Right lobe of liver (tissue), 6 donors: ENCODE results near the gene BCL2L12. TPM values are rescaled to one million over a fixed set of nuclear protein-coding genes. Genes with fewer than 3 reads are reported as not detected.
A peak's percentile ranks its signal among the peaks of the same experiment; 100 is the strongest.
"Not testable (repeated sequence)": the region's sequence is repeated elsewhere in the genome, so short reads cannot be mapped to it uniquely, and the experiment has no call there.

Experiments
- ATAC-seq, 4 donors: fragments of 200-7000 bp; cut with Tn5 transposase; one replicate each; pipeline ENCODE4 v1.9.1; 2020; ENCODE audit warnings: mild to moderate bottlenecking in 4 of 4, moderate library complexity in 4 of 4
- DNase-seq, 3 donors: peaks; one replicate each; pipeline ENCODE4 v3.0.0-alpha.2; 2020
- H3K27ac ChIP-seq, 3 donors: fragments of 200-600 bp; one replicate each; pipeline ENCODE4 v1.8.0; 2022
- H3K27me3 ChIP-seq, 2 donors: fragments of 200-600 bp; one replicate each; pipeline ENCODE4 v1.8.0; 2022
- H3K36me3 ChIP-seq, 4 donors: fragments of 200-600 bp; sonication (generic) in 1 of 4; one replicate each; pipeline versions ENCODE4 v1.5.1 to v1.8.0; 2017 to 2022; ENCODE audit warnings: control low read depth in 1 of 4
- H3K4me1 ChIP-seq, 4 donors: fragments of 200-600 bp; sonication (generic) in 1 of 4; one replicate each; pipeline versions ENCODE4 v1.5.1 to v1.8.0; 2017 to 2022; ENCODE audit warnings: control low read depth in 1 of 4
- H3K4me3 ChIP-seq, 3 donors: fragments of 200-600 bp; one replicate each; pipeline ENCODE4 v1.8.0; 2022
- H3K9me3 ChIP-seq, 4 donors: fragments of 200-600 bp; sonication (generic) in 1 of 4; one replicate each; pipeline versions ENCODE4 v1.5.1 to v1.8.0; 2017 to 2022; ENCODE audit warnings: control low read depth in 1 of 4
- POLR2A ChIP-seq: fragments of 450-650 bp; IDR thresholded peaks from one replicate; pipeline ENCODE4 v1.6.1; 2017; ENCODE audit warnings: antibody characterized with exemption, mild to moderate bottlenecking
- WGBS: methylation state at CpG from one replicate; pipeline ENCODE4 v1.1.6; 2018; ENCODE audit warnings: low coverage, low lambda C conversion rate; ENCODE audit not compliant: insufficient coverage; ENCODE audit errors: missing lambda C conversion rate; 5-methylcytosine and 5-hydroxymethylcytosine counted together
- intact Hi-C, 2 donors: fragments of 100-400 bp; cut with DNase I; formaldehyde crosslinking; loops; one replicate each; pipeline versions ENCODE4 v1.11.2 to v1.14.1; 2022
- long read RNA-seq: library from polyadenylated mRNA; unstranded; transcript quantifications from one replicate; pipeline ENCODE4 v2.0.0, GENCODE V29; 2019
- total RNA-seq, 6 experiments: library from RNA; depleted of rRNA in 2 of 6; stranded (reverse); fragments of >200 nt in 2 of 6; fragmentation: NEBNext Ultra II Directional in 3 of 6; extraction: Animal tissue kit (Norgen Biotek cat#: 25700) in 3 of 6; gene quantifications; one replicate each; pipeline versions ENCODE4 v1.1.0 to v1.2.4, GENCODE V29; 2016 to 2023
- TF ChIP-seq, protein P1 (sequence below), 4 donors: fragments of 200-600 bp in 3 of 4; fragments of 450-650 bp in 1 of 4; IDR thresholded peaks; one replicate each; pipeline versions ENCODE4 v1.5.1 to v1.8.0; 2016 to 2022; ENCODE audit warnings: antibody characterized with exemption in 4 of 4, mild to moderate bottlenecking in 2 of 4
- donor health status: DM: no; HTN: yes; CAD: no.
- donor health status: DM: no; HTN: no; CAD: no.
- donor health status: DM: no; HTN: no; CAD: no.
- donor health status: DM: no; HTN: yes; CAD: no.
- donor health status: DM: no; HTN: yes; CAD: no.

Gene BCL2L12, protein sequence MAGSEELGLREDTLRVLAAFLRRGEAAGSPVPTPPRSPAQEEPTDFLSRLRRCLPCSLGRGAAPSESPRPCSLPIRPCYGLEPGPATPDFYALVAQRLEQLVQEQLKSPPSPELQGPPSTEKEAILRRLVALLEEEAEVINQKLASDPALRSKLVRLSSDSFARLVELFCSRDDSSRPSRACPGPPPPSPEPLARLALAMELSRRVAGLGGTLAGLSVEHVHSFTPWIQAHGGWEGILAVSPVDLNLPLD
- 10 to 100 TPM in 4 of 6 experiments, 1 to 10 TPM in 2; 4.5 to 11.6 (median 10.5) TPM for total RNA-seq
- long read RNA-seq, partial matches to known transcripts, result 1 of 5 reads
- long read RNA-seq, other reads (novel, unspliced or antisense), result 2 of 5 reads

DNA sequence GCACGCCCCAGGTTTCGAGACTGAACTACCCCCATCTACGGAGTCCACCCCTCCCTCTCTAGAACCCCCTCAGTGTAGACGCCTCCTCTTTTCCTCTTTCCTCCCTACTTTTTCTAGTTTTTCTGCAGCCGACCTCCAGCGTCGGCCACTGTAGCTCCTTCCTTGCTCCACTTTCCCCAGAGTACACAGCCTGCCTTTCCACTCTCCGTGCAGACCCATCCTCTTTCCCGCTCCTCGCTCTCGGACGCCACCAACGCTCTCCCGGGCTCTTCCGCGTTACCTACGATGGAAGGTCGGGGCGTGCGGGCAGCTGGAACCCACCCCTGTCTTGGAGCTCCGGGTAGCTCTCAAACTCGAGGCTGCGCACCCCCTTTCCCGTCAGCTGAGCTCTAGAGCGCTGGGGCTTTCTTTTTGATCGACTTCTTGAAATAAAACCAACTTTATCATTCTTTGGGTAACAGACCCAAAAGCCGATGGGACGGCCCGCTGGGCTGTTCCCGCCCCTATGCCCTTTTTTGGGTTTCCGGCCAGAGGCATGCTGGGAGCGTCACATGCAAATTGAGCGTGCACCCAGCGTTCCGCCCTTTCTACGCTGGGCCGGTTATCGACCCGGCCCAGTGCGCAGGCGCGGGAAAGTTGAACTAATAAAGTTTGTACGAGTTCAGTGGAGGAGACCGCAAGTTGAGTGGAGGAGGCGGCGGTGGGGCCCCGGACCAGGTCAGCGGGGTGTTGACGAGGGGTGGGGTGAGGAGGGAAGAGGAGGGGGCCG, at the start of gene BCL2L12, which contains the start of gene IRF3:
Gene BCL2L12 (plus strand): TSS at position 583 of the 769 bp plus-strand sequence. CDS start 760 bp downstream, outside the sequence.
Gene IRF3 (minus strand): TSS at position 507 of the 769 bp plus-strand sequence. CDS start 1,019 bp downstream, outside the sequence.
- TF ChIP-seq POLR2A, result peak; percentile 80
- TF ChIP-seq, protein P1, sequence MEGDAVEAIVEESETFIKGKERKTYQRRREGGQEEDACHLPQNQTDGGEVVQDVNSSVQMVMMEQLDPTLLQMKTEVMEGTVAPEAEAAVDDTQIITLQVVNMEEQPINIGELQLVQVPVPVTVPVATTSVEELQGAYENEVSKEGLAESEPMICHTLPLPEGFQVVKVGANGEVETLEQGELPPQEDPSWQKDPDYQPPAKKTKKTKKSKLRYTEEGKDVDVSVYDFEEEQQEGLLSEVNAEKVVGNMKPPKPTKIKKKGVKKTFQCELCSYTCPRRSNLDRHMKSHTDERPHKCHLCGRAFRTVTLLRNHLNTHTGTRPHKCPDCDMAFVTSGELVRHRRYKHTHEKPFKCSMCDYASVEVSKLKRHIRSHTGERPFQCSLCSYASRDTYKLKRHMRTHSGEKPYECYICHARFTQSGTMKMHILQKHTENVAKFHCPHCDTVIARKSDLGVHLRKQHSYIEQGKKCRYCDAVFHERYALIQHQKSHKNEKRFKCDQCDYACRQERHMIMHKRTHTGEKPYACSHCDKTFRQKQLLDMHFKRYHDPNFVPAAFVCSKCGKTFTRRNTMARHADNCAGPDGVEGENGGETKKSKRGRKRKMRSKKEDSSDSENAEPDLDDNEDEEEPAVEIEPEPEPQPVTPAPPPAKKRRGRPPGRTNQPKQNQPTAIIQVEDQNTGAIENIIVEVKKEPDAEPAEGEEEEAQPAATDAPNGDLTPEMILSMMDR (IDR thresholded peaks at IDR 0.05), result no peak
- intact Hi-C loops, result loop anchor here in 1 of 2 donors (10.0 kb wide), 1 partner anchor 71 kb away; the partner anchor contains the start of gene PRR12
- Histone ChIP-seq H3K9me3 (no peaks in the 10 kb centered on the region), H3K4me3 (peak within 1 kb of the TSS; percentile 59 to 79 (median 68)), H3K27ac (peak within 1 kb of the TSS; percentile 54 to 82 (median 67)), H3K27me3 (no peaks in the 10 kb centered on the region), H3K36me3 (peaks cover 0 to 16% (median 7%) of the 10 kb centered on the region in 4 donors), H3K4me1 (peaks cover 0 to 14% (median 5%) of the 10 kb centered on the region in 4 donors)
- WGBS, result under 1% methylated on average over 50 of the region's 50 CpGs
- DNase-seq, result peak; percentile 98 to 99 (median 98)
- ATAC-seq, result peak; percentile 82 to 90 (median 84)

DNA sequence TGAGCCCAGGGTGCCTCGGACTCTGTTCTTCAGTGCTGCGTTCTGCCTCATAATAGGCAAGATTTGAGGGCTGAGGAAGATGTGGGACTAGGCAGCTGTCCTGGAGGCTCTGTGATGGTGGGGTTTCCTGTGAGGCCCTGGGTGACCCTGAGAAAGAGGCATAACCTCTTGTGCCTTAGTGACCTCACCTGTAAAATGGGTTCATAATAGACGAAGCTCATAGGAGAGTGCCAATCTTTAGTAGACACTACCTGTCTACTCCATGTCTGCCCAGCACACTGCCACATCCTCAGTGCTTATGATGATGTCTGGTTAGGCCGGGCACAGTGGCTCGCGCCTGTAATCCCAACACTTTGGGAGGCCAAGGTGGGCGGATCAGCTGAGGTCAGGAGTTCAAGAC, 49.2 kb upstream of the BCL2L12 start:
- WGBS, result 100% methylated on average over 4 of the region's 7 CpGs
- Histone ChIP-seq H3K27me3 (no peaks in the 10 kb centered on the region), H3K4me3 (no peak overlapping the region), H3K4me1 (no peaks in the 10 kb centered on the region), H3K36me3 (peaks cover 0 to 30% (median 11%) of the 10 kb centered on the region in 4 donors), H3K27ac (no peak overlapping the region), H3K9me3 (no peaks in the 10 kb centered on the region)
- intact Hi-C loops, result no loop called here
- TF ChIP-seq, protein P1 (IDR thresholded peaks at IDR 0.05), result no peak
- no peak for TF ChIP-seq POLR2A
- DNase-seq (no peak), ATAC-seq (no peak)

DNA sequence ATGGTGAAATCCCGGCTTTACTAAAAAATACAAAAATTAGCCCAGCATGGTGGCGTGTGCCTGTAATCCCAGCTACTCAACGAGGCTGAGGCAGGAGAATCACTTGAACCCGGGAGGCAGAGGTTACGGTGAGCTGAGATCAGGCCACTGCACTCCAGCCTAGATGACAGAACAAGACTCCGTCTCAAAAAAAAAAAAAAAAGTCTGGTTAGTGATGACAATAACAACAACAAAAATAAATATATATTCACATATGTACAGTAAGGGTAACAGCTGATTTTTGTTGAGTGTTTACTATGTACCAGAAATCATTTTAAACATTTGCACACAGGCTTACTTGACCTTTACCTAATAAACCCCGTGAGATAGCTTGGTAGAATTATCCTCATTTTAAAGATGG, 48.8 kb upstream of the BCL2L12 start:
- WGBS, result 73% methylated on average over 5 of the region's 7 CpGs
- H3K36me3 ChIP-seq, result peaks cover 0 to 32% (median 11%) of the 10 kb centered on the region in 4 donors

DNA sequence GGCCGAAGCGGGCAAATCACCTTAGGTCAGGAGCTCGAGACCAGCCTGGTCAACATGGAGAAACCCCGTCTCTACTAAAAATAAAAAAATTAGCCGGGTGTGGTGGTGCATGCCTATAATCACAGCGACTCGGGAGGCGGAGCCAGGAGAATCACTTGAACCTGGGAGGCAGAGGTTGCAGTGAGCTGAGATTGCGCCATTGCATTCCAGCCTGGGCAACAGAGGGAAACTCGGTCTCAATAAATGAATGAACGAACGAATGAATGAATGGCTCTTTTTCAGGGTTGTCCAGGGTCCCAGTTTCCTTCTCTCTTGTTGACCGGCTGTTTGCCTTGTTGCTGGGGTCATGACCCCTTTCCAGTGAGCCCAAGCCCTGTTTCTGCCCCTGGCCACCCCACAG, 47.9 kb upstream of the BCL2L12 start:
- H3K36me3 ChIP-seq, result peaks cover 0 to 32% (median 11%) of the 10 kb centered on the region in 4 donors
- H3K4me3 ChIP-seq, H3K4me1 ChIP-seq, DNase-seq, intact Hi-C loops, ATAC-seq, H3K27me3 ChIP-seq, H3K9me3 ChIP-seq, H3K27ac ChIP-seq: not testable (repeated sequence)
- 95% methylated on average over 9 of the region's 13 CpGs for WGBS

More for the DNA sequence above, 48.8 kb upstream of the BCL2L12 start:
- TF ChIP-seq, protein P1 (IDR thresholded peaks at IDR 0.05), result no peak
- TF ChIP-seq POLR2A, result no peak
- Histone ChIP-seq H3K4me1 (no peaks in the 10 kb centered on the region), H3K27me3 (no peaks in the 10 kb centered on the region), H3K9me3 (no peaks in the 10 kb centered on the region), H3K4me3 (no peak overlapping the region), H3K27ac (no peak overlapping the region)
- ATAC-seq (no peak), DNase-seq (no peak)
- intact Hi-C loops, result no loop called here
